Natural killer cell treated with Interleukin-12 subunit alpha and Interleukin-12 subunit beta and Interleukin-15 and Interleukin-18, amount 100 ng/mL, for 72 hours (primary cell): Measurements from ENCODE around the gene CHST13. TPM values are rescaled to one million over a fixed set of nuclear protein-coding genes. Genes with fewer than 3 reads are reported as not detected.
A peak's percentile ranks its signal among the peaks of the same experiment; 100 is the strongest.

Source experiments
- ATAC-seq, 2 donors: fragments of 150-1000 bp; cut with Tn5 transposase in 1 of 2; sonication (Bioruptor Pico), chemical (Tn5 transposase) in 1 of 2; 2 replicates each; pipeline ENCODE4 v1.10.0; 2021
- DNase-seq: peaks from one replicate; pipeline ENCODE4 v3.0.0; 2022; ENCODE audit warnings: low spot score
- H3K27ac Mint-ChIP-seq, 2 donors: 1 replicate in 1 of 2; 2 replicates in 1 of 2; pipeline ENCODE4 v1.8.0; 2022; ENCODE audit warnings: mixed read lengths in 2 of 2, mild to moderate bottlenecking in 1 of 2, moderate library complexity in 1 of 2
- H3K27me3 Mint-ChIP-seq, 2 donors: 1 replicate in 1 of 2; 2 replicates in 1 of 2; pipeline ENCODE4 v1.8.0; 2022; ENCODE audit warnings: mixed read lengths in 2 of 2
- H3K36me3 Mint-ChIP-seq: one replicate; pipeline ENCODE4 v1.8.0; 2022; ENCODE audit warnings: mixed read lengths
- H3K4me1 Mint-ChIP-seq, 2 donors: 1 replicate in 1 of 2; 2 replicates in 1 of 2; pipeline ENCODE4 v1.8.0; 2022; ENCODE audit warnings: low read depth in 2 of 2, mixed read lengths in 2 of 2, mild to moderate bottlenecking in 1 of 2
- H3K4me3 Mint-ChIP-seq: one replicate; pipeline ENCODE4 v1.8.0; 2022; ENCODE audit warnings: mixed read lengths
- H3K9me3 Mint-ChIP-seq: 2 replicates; pipeline ENCODE4 v1.8.0; 2022; ENCODE audit warnings: mixed read lengths
- total RNA-seq, 2 donors: library from RNA; stranded (reverse); gene quantifications; one replicate each; pipeline ENCODE4 v1.2.3, GENCODE V29; 2022

CHST13 gene
- total RNA-seq, 2 donors from 2014 or later: 0.98 TPM; not detected in 1

DNA sequence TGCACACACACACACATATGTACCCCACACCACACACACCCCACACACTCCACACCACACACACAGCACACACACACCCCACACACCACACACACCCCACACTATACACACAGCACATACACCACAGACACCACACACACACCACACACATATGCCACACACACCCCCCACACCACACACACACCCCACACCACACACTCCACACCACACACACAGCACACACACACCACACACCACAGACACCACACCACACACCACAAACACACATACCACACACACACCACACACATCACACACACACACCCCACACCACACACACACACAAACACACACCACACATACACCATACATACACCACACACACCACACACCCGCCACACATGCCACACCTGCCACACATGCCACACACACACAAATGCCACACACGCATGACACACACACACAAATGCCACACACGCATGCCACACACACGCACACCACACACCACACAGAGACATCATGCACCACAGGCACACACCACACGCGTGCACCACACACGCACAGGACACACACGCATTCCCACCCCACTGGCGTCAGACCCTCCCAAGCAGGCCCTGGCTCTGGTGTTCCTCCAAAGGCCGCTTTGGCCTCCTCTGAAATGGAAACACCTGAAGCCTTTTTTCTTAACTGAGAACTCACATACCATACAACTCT, 15.7 kb downstream of the CHST13 start:
- Mint-ChIP-seq H3K4me1 (peaks cover 19 to 22% of the 10 kb centered on the region in 2 donors), H3K36me3 (peaks cover 4% of the 10 kb centered on the region), H3K9me3 (no peaks in the 10 kb centered on the region), H3K4me3 (no peak overlapping the region), H3K27me3 (peaks cover 6 to 29% of the 10 kb centered on the region in 2 donors), H3K27ac (peak overlapping the region; percentile 61 to 72)
- DNase-seq (peak; percentile 40), ATAC-seq (peak in 1 of 2 donors; percentile 13)

DNA sequence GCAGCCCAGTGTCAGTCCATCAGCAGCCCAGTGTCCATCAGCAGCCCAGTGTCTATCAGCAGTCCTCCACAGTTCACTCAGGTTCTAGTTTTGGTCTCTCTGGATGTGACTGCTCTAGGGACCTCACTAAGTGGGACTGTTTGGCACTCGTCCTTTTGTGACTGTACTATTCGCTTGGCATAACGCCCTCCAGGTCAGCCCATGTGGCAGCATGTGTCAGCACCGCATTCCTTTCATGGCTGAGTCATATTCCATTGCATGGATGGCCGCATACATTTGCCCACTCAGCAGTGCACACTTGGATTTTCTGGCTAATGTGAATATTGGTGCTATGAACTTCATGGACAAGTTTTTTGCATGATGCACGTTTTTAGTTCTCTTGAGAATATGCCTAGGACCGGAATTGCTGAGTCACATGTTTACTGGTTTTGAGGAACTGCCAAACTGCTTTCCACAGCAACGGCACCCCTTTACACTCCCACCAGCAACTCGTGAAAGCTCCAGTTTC, 16.4 kb downstream of the CHST13 start:
- Mint-ChIP-seq H3K4me1 (peaks cover 19 to 22% of the 10 kb centered on the region in 2 donors), H3K36me3 (peaks cover 4% of the 10 kb centered on the region), H3K4me3 (no peak overlapping the region), H3K27ac (peak overlapping the region; percentile 61 to 72), H3K27me3 (peaks cover 2 to 23% of the 10 kb centered on the region in 2 donors), H3K9me3 (no peaks in the 10 kb centered on the region)
- ATAC-seq: no peak
- DNase-seq: peak; percentile 39

DNA sequence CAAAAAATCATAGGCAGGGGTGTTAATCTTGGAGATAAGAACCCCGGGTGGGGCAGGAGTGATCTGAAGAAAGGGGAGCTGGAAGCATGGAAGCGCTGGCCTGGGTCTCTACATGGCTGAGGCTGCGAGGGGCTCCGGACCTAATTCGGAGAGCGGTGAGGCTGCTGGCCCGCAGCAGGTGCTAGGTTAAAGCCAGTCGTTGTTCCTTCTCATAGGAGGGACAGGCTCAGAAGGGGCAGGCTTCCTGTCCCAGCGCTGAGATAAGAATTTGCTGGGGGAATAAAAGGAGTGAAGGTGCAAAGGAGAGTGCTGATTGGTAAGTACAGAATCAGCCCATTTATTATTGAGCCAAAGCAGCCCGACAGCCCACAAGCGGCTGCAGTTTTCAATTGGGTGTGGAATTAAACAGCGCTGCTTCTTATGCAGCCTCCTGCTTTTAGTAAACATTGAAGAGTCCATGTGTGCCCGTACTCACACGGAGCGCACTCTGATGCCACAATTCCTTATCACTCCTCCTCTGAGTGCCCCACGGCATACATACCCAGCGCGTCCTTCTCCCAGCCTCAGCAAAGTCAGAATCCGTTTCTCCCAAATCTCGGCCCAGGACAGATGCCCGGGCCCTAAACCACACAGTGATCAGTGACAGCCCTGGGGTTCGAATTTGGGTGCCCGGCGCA, 17.1 kb downstream of the CHST13 start:
- Mint-ChIP-seq H3K27ac (peak overlapping the region in 1 of 2 donors; percentile 61), H3K27me3 (peaks cover 0 to 22% of the 10 kb centered on the region in 2 donors), H3K36me3 (peaks cover 4% of the 10 kb centered on the region), H3K9me3 (no peaks in the 10 kb centered on the region), H3K4me1 (peaks cover 19 to 22% of the 10 kb centered on the region in 2 donors), H3K4me3 (no peak overlapping the region)
- DNase-seq: no peak
- no peak for ATAC-seq

- Mint-ChIP-seq H3K9me3 (no peaks in the 10 kb centered on the region), H3K4me1 (peaks cover 19 to 22% of the 10 kb centered on the region in 2 donors), H3K27ac (no peak overlapping the region), H3K4me3 (no peak overlapping the region), H3K27me3 (peaks cover 0 to 22% of the 10 kb centered on the region in 2 donors), H3K36me3 (peaks cover 4% of the 10 kb centered on the region)
- DNase-seq: peak; percentile 55
- no peak for ATAC-seq
These were observed 17.8 kb downstream of the CHST13 start for GRCh38 chr3:126541628-126542339.

GRCh38 chr3:126542340-126543241, 18.6 kb downstream of the CHST13 start:
- H3K27ac Mint-ChIP-seq: no peak overlapping the region

GRCh38 chr3:126543457-126544061, 19.6 kb downstream of the CHST13 start:
- ATAC-seq: no peak
- H3K4me1 Mint-ChIP-seq: peaks cover 19 to 22% of the 10 kb centered on the region in 2 donors
- H3K27me3 Mint-ChIP-seq: peaks cover 0 to 23% of the 10 kb centered on the region in 2 donors
- H3K36me3 Mint-ChIP-seq: peaks cover 4% of the 10 kb centered on the region
- H3K9me3 Mint-ChIP-seq: no peaks in the 10 kb centered on the region
- peak; percentile 41 for DNase-seq
- H3K27ac Mint-ChIP-seq: no peak overlapping the region
- H3K4me3 Mint-ChIP-seq: no peak overlapping the region

More at GRCh38 chr3:126542340-126543241, 18.6 kb downstream of the CHST13 start:
- ATAC-seq: no peak
- H3K9me3 Mint-ChIP-seq: no peaks in the 10 kb centered on the region
- H3K36me3 Mint-ChIP-seq: peaks cover 4% of the 10 kb centered on the region
- peak; percentile 57 for DNase-seq
- peaks cover 0 to 23% of the 10 kb centered on the region in 2 donors for H3K27me3 Mint-ChIP-seq
- H3K4me3 Mint-ChIP-seq: no peak overlapping the region
- H3K4me1 Mint-ChIP-seq: peaks cover 19 to 22% of the 10 kb centered on the region in 2 donors

- peaks cover 3% of the 10 kb centered on the region for H3K36me3 Mint-ChIP-seq
- H3K4me3 Mint-ChIP-seq: no peak overlapping the region
- peaks cover 4 to 29% of the 10 kb centered on the region in 2 donors for H3K27me3 Mint-ChIP-seq
- no peaks in the 10 kb centered on the region for H3K9me3 Mint-ChIP-seq
- DNase-seq (peak; percentile 44), ATAC-seq (no peak)
- no peak overlapping the region for H3K27ac Mint-ChIP-seq
- peaks cover 16% of the 10 kb centered on the region in 2 donors for H3K4me1 Mint-ChIP-seq
These were observed 20.8 kb downstream of the CHST13 start for GRCh38 chr3:126544596-126545281.

DNA sequence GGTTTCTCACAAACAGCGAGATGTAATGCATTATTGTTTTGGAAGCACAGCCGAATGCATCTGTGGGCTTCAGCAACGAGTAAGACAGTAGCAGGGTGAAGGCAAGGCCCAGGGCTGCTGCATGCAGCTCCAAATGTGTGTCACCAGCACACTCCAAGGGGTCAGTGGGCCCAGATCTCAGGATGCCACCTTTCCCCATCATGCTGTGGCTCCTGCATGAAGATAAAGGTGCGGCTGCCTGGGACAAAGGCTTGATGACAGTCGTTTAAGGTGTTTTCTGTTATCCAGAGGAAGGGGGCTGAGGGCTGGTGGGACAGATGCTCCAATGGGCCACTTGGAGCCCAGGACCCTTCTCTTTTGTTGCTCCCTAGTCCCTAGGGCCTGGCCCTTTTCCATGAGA, 21.6 kb downstream of the CHST13 start:
- DNase-seq (no peak), ATAC-seq (no peak)
- peaks cover 4 to 25% of the 10 kb centered on the region in 2 donors for H3K27me3 Mint-ChIP-seq
- no peaks in the 10 kb centered on the region for H3K36me3 Mint-ChIP-seq
- H3K27ac Mint-ChIP-seq: no peak overlapping the region
- H3K4me1 Mint-ChIP-seq: peaks cover 8% of the 10 kb centered on the region in 2 donors
- H3K9me3 Mint-ChIP-seq: no peaks in the 10 kb centered on the region
- H3K4me3 Mint-ChIP-seq: no peak overlapping the region

GRCh38 chr3:126546013-126546412, 22.1 kb downstream of the CHST13 start:
- H3K36me3 Mint-ChIP-seq: no peaks in the 10 kb centered on the region

DNA sequence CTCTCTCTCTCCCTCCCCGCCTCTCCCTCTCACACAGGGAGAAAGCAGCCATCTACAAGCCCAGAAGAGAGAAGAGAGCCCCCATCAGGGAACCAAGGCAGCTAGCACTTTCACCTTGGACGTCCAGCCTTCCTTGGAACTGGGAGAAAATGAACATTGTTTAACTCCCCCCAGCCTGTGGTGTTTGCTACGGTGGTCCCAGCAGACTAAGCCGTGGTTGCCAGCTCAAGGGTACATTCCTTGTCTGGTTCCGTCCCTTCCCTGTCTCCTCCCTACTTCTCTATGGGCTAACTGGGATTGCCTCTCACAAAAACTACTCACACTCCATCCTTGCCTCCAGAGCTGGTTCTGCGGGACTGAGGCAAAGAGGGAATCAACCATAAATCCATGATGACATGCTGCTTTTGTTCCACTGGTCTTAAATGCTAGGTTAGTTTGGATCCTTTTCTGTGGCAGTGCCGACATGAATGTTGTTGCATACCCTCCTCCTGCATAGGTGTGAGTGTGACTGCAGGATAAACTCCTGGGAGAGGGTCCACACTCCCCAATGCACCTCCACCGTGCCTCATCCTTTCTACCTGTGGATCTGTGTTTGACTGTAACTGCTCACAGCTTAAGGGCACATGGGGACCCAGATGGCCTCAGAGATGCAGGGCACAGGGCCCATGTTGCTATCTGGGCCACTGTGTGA, 22.7 kb downstream of the CHST13 start:
- DNase-seq: no peak
- ATAC-seq: no peak
- Mint-ChIP-seq H3K9me3 (no peaks in the 10 kb centered on the region), H3K4me3 (no peak overlapping the region), H3K4me1 (no peaks in the 10 kb centered on the region), H3K27me3 (peaks cover 10 to 17% of the 10 kb centered on the region in 2 donors), H3K27ac (no peak overlapping the region), H3K36me3 (no peaks in the 10 kb centered on the region)

More at GRCh38 chr3:126546013-126546412, 22.1 kb downstream of the CHST13 start:
- ATAC-seq: no peak
- peaks cover 3 to 4% of the 10 kb centered on the region in 2 donors for H3K4me1 Mint-ChIP-seq
- peak; percentile 25 for DNase-seq
- H3K27me3 Mint-ChIP-seq: peaks cover 9 to 21% of the 10 kb centered on the region in 2 donors
- no peak overlapping the region for H3K27ac Mint-ChIP-seq
- H3K4me3 Mint-ChIP-seq: no peak overlapping the region
- H3K9me3 Mint-ChIP-seq: no peaks in the 10 kb centered on the region

- Mint-ChIP-seq H3K27me3 (peaks cover 10 to 17% of the 10 kb centered on the region in 2 donors), H3K36me3 (no peaks in the 10 kb centered on the region), H3K4me3 (no peak overlapping the region), H3K27ac (no peak overlapping the region), H3K4me1 (no peaks in the 10 kb centered on the region), H3K9me3 (no peaks in the 10 kb centered on the region)
- ATAC-seq (no peak), DNase-seq (no peak)
These were observed 23.8 kb downstream of the CHST13 start for GRCh38 chr3:126547721-126548120.
